Left lung (tissue), 10 donors: ENCODE data around the gene CD300LG. TPM values are rescaled to one million over a fixed set of nuclear protein-coding genes. Genes with fewer than 3 reads are reported as not detected.

Source experiments
- ATAC-seq: fragments of 200-7000 bp; cut with Tn5 transposase; one replicate; pipeline ENCODE4 v1.9.1; 2020; ENCODE audit warnings: moderate library complexity
- DNase-seq, 4 donors: peaks; one replicate each; pipeline ENCODE4 v3.0.0-alpha.2; 2013 to 2020
- H3K27ac ChIP-seq, 2 donors: fragments of 200-600 bp; sonication (generic) in 1 of 2; one replicate each; pipeline versions ENCODE4 v1.5.0 to v1.8.0; 2020 to 2021
- H3K27me3 ChIP-seq, 2 donors: fragments of 200-600 bp; sonication (generic) in 1 of 2; one replicate each; pipeline versions ENCODE4 v1.5.0 to v1.8.0; 2020 to 2021
- H3K36me3 ChIP-seq, 2 donors: fragments of 200-600 bp; sonication (generic) in 1 of 2; one replicate each; pipeline versions ENCODE4 v1.5.0 to v1.8.0; 2020 to 2021
- H3K4me1 ChIP-seq, 2 donors: fragments of 200-600 bp; one replicate each; pipeline ENCODE4 v1.8.0; 2021
- H3K4me3 ChIP-seq, 2 donors: fragments of 200-600 bp; sonication (generic) in 1 of 2; one replicate each; pipeline versions ENCODE4 v1.5.0 to v1.8.0; 2020 to 2021; ENCODE audit warnings: mild to moderate bottlenecking in 1 of 2
- H3K9me3 ChIP-seq, 2 donors: fragments of 200-600 bp; sonication (generic) in 1 of 2; one replicate each; pipeline versions ENCODE4 v1.5.0 to v1.8.0; 2020 to 2021
- CTCF ChIP-seq, 2 donors: fragments of 200-600 bp; sonication (generic) in 1 of 2; IDR thresholded peaks; one replicate each; pipeline versions ENCODE4 v1.5.0 to v1.8.0; 2021; ENCODE audit warnings: antibody characterized with exemption in 2 of 2
- intact Hi-C, 2 donors: fragments of 100-400 bp; cut with DNase I; formaldehyde crosslinking; loops; one replicate each; pipeline versions ENCODE4 v1.11.2 to v1.14.2; 2022
- polyA plus RNA-seq, 6 donors: library from polyadenylated mRNA; unstranded; fragments of 120-200 nt; gene quantifications; one replicate each; pipeline ENCODE4 v1.2.1, GENCODE V29; 2013; ENCODE audit not compliant: insufficient read length in 6 of 6
- total RNA-seq, 2 donors: library from RNA; stranded (reverse); fragmentation: NEBNext Ultra II Directional; extraction: Animal tissue kit (Norgen Biotek cat#: 25700); gene quantifications; one replicate each; pipeline ENCODE4 v1.2.1, GENCODE V29; 2021
- donor health status: DM: no; HTN: yes; CAD: no.
- donor health status: DM: no; HTN: no; CAD: no.

CD300LG gene
- total and polyA plus RNA-seq, 8 donors: 0.53 to 7.1 (median 1.5) TPM

GRCh38 chr17:43849116-43849515 lies 2.1 kb downstream of the CD300LG start:
- Histone ChIP-seq H3K4me3 (no peak overlapping the region), H3K27ac (no peak overlapping the region), H3K4me1 (peaks cover 4 to 10% of the 10 kb centered on the region in 2 donors), H3K9me3 (no peaks in the 10 kb centered on the region), H3K27me3 (peaks cover 0 to 11% of the 10 kb centered on the region in 2 donors), H3K36me3 (no peaks in the 10 kb centered on the region)
- ATAC-seq (no peak), DNase-seq (no peak)
- TF ChIP-seq CTCF (IDR thresholded peaks at IDR 0.05): no peak
- intact Hi-C loops: no loop called here

GRCh38 chr17:43852571-43852970 lies 5.6 kb downstream of the CD300LG start:
- intact Hi-C loops: no loop called here
- Histone ChIP-seq H3K27me3 (peaks cover 0 to 19% of the 10 kb centered on the region in 2 donors), H3K36me3 (no peaks in the 10 kb centered on the region), H3K27ac (no peak overlapping the region), H3K4me1 (no peaks in the 10 kb centered on the region), H3K9me3 (no peaks in the 10 kb centered on the region), H3K4me3 (no peak overlapping the region)
- no peak for TF ChIP-seq CTCF (IDR thresholded peaks at IDR 0.05)
- DNase-seq (no peak), ATAC-seq (no peak)

DNA sequence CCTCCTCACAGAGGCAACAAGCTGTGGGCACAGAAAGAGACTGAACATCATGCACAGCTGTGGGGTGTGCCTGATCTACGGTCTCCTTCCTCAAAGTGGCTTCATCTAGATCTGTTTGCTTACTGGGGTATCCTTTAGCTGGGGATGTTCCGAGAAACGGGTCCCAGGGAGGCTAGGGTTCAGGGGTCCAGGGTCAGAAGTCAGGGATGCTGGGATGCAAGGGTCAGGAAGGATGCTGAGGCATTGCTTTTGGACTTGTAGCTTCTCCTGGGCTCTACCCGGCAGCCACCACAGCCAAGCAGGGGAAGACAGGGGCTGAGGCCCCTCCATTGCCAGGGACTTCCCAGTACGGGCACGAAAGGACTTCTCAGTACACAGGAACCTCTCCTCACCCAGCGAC lies 6.6 kb downstream of the CD300LG start:
- Histone ChIP-seq H3K4me3 (no peak overlapping the region), H3K27ac (no peak overlapping the region)
- no peak for DNase-seq

GRCh38 chr17:43854498-43854897 lies 7.5 kb downstream of the CD300LG start:
- H3K4me1 ChIP-seq: no peaks in the 10 kb centered on the region
- TF ChIP-seq CTCF (IDR thresholded peaks at IDR 0.05): no peak
- no peak overlapping the region for H3K27ac ChIP-seq
- H3K27me3 ChIP-seq: peaks cover 0 to 22% of the 10 kb centered on the region in 2 donors
- no peak for ATAC-seq
- H3K4me3 ChIP-seq: no peak overlapping the region
- no peaks in the 10 kb centered on the region for H3K9me3 ChIP-seq
- DNase-seq: no peak
- intact Hi-C loops: no loop called here
- no peaks in the 10 kb centered on the region for H3K36me3 ChIP-seq

More for the DNA sequence above, 6.6 kb downstream of the CD300LG start:
- no peaks in the 10 kb centered on the region for H3K36me3 ChIP-seq
- no peaks in the 10 kb centered on the region for H3K9me3 ChIP-seq
- TF ChIP-seq CTCF (IDR thresholded peaks at IDR 0.05): no peak
- H3K4me1 ChIP-seq: no peaks in the 10 kb centered on the region
- no peak for ATAC-seq
- intact Hi-C loops: no loop called here
- peaks cover 0 to 22% of the 10 kb centered on the region in 2 donors for H3K27me3 ChIP-seq

DNA sequence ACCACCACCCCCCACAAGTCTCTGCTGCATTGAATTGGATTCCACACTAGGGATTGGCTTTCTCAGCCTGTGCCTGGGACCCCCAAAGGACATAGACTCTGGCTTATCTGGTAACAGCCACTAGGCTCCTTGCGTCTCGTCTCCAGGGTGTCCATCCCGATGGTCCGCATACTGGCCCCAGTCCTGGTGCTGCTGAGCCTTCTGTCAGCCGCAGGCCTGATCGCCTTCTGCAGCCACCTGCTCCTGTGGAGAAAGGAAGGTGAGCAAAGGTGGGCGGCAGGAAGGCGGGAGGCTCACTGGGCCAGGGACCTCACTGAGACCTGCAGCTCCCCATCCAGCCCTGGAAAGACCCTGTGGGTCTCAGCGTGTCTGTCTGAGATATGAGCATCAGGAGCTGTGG lies 8.1 kb downstream of the CD300LG start:
- H3K36me3 ChIP-seq: no peaks in the 10 kb centered on the region
- no peak for ATAC-seq
- intact Hi-C loops: no loop called here

More for the DNA sequence above, 8.1 kb downstream of the CD300LG start:
- Histone ChIP-seq H3K9me3 (no peaks in the 10 kb centered on the region), H3K4me1 (no peaks in the 10 kb centered on the region), H3K27ac (no peak overlapping the region), H3K27me3 (peaks cover 0 to 22% of the 10 kb centered on the region in 2 donors), H3K4me3 (no peak overlapping the region)
- no peak for DNase-seq
- no peak for TF ChIP-seq CTCF (IDR thresholded peaks at IDR 0.05)
